ENCODE results near the gene IQSEC1.

DNA sequence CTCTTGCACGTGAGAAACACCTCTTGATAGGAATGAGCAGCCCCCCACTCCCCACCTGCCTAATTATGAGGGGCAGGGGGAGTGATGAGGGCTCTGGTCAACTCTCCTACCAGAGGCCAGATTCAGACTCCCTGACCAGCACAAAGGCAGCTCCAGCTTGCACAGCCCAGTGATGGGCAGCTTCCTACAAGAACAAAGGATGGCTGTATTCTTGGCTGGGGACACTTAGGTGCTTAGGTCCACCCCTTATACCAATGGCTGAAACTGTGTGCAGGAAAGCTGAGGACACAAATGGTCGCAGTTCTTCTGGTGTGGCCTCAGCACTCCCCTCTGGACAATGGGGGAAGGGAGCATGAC is 81.8 kb downstream of the IQSEC1 start:
- TF ChIP-seq, protein P1, sequence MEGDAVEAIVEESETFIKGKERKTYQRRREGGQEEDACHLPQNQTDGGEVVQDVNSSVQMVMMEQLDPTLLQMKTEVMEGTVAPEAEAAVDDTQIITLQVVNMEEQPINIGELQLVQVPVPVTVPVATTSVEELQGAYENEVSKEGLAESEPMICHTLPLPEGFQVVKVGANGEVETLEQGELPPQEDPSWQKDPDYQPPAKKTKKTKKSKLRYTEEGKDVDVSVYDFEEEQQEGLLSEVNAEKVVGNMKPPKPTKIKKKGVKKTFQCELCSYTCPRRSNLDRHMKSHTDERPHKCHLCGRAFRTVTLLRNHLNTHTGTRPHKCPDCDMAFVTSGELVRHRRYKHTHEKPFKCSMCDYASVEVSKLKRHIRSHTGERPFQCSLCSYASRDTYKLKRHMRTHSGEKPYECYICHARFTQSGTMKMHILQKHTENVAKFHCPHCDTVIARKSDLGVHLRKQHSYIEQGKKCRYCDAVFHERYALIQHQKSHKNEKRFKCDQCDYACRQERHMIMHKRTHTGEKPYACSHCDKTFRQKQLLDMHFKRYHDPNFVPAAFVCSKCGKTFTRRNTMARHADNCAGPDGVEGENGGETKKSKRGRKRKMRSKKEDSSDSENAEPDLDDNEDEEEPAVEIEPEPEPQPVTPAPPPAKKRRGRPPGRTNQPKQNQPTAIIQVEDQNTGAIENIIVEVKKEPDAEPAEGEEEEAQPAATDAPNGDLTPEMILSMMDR (IDR thresholded peaks at IDR 0.05), result no peak
- no peak for TF ChIP-seq POLR2AphosphoS2 (conservative IDR thresholded peaks at IDR 0.05; ENCODE audit: low read length)
- no peak for TF ChIP-seq POLR2A (IDR thresholded peaks at IDR 0.05; ENCODE audit: low read length)
- TF ChIP-seq HOXB5 (CRISPR knock-in tag; IDR thresholded peaks at IDR 0.05), result no peak
- TF ChIP-seq, protein P2, sequence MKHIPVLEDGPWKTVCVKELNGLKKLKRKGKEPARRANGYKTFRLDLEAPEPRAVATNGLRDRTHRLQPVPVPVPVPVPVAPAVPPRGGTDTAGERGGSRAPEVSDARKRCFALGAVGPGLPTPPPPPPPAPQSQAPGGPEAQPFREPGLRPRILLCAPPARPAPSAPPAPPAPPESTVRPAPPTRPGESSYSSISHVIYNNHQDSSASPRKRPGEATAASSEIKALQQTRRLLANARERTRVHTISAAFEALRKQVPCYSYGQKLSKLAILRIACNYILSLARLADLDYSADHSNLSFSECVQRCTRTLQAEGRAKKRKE (CRISPR knock-in tag; IDR thresholded peaks at IDR 0.05; ENCODE audit: low read depth), result no peak
- TF ChIP-seq KDM1A (IDR thresholded peaks at IDR 0.05; ENCODE audit: low read depth), result no peak
- TF ChIP-seq, protein P3, sequence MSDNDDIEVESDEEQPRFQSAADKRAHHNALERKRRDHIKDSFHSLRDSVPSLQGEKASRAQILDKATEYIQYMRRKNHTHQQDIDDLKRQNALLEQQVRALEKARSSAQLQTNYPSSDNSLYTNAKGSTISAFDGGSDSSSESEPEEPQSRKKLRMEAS (IDR thresholded peaks at IDR 0.05), result no peak
- no peak for TF ChIP-seq MAFK (IDR thresholded peaks at IDR 0.05; ENCODE audit: partially characterized antibody)
- no peak for TF ChIP-seq NR3C1 (IDR thresholded peaks at IDR 0.05)
- TF ChIP-seq RCOR1 (IDR thresholded peaks at IDR 0.05; ENCODE audit: low read depth, low read length), result no peak
- no peak for TF ChIP-seq JUNB (IDR thresholded peaks at IDR 0.05)
- no peak for TF ChIP-seq SREBF2 (IDR thresholded peaks at IDR 0.05)

Measured in A549 (cell line).